Measurements from ENCODE around the gene DNASE1L1.

The DNASE1L1 gene

DNA sequence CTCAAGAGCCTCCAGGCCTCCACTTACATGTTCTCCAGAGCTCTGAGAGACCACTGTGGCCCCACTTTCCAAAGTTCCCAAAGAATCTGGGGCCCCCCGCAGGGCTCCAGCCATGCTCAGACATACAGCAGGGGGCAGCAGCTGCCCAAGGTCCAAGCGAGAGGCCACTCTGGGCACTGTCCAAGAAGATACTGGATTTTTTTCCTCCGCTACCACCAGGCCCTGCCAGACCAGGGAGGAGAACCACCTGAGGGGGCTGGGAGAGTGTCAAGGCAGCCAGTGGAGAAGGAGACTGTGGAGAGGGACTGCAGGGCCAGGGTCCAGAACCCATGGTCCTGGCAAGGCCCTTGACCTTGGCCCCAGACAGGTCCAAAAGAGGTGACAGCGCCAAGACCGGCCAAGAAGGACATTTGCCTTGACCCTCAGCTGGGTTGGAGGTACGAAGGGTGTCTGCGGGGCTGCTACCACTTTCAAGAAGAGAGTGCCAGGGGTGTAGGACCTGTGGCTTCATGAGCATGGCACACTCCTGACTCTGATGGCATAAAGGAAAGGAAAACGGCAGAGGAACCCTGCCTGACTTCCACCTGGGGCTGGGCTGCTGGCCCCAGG lies 24.7 kb downstream of the DNASE1L1 start:
- in situ Hi-C loops (cut with MboI; ENCODE audit: low sequenced_read_pairs), result no loop called here

DNA sequence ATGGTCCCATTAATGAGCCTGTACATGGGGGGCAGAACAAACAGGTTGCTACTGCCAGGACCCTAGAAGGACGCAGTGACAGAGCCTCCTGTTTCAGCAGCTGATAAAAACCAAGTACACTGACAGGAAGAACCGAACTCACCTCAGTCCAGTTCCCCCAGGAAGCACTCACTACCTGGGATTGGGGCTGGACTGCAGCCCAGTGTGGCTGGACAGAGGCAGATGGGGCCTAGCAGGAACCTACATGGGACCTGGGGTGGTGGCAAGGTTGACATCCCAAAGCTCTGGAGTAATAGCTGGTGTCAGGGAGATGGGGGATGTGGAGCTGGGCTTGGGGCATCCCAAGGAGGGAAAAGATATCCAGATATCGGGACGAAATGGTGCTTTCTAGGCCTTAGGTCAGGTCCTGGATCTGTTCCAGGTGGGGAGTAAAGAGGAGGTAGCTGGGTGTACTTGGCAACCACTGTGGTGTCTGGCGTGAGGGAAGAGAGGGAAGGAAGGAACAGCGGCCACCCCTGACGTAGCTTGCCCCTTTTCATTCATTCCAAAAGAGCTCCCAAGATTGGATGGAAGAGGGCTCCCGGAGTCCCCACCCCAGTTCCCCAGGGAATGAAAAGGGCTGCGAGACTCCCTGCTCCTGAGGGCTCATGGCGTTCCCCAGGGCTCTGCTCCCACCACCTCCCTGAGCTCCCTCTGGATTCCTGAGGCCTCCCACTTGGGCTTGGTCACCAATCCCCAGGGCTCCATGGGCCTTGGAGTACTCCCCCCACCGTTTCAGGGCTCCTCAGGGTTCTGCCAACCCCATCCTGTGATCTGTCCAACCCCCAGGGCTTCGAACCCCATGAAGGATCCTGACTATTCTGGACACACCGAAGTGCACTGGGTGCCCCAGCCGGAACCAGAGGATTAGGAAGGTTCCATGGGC lies 25.4 kb downstream of the DNASE1L1 start:
- in situ Hi-C loops (cut with MboI; ENCODE audit: low sequenced_read_pairs), result no loop called here

DNA sequence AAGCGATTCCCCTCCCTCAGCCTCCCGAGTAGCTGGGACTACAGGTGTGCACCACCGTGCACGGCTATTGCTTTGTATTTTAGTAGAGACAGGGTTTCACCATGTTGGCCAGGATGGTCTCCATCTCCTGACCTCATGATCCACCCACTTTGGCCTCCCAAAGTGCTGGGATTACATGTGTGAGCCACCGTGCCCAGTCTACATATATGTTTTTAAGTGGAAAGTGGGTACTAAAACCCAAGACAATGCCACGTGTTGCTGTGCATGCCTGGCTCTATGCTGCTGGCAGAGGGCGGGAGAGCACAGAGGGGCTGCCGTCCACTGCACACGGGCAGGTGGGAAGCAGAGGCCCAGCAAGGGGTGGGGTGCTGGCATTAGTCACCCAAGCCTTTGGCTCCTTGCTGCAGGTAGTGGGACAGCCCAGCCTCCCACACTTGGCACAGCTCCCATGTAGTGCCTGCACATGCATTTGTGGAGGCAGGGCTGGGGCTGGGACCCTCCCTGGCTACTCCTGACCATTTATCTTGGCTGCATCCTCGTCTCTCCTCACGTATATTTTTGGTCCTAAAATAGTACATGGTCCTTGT lies 26.5 kb downstream of the DNASE1L1 start:
- in situ Hi-C loops (cut with MboI; ENCODE audit: low sequenced_read_pairs), result no loop called here

DNA sequence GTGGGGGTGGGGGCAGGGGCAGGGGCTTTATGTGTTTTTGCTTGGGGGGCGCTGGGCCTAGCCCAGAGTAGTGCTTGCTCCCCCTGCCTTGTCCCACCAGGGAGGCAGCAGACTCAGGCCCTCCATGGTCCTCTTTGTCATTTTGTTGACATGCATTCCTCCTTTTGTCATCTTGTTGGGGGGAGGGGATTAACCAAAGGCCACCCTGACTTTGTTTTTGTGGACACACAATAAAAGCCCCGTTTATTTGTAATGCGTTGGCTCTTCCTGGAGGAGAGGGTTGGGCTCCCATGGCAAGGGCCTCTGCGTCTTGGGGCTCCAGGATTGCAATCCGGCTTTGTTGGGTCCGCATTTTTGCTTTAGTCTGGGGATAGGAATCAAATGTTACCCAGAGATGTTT lies 27.8 kb downstream of the DNASE1L1 start:
- in situ Hi-C loops (cut with MboI; ENCODE audit: low sequenced_read_pairs), result no loop called here

DNA sequence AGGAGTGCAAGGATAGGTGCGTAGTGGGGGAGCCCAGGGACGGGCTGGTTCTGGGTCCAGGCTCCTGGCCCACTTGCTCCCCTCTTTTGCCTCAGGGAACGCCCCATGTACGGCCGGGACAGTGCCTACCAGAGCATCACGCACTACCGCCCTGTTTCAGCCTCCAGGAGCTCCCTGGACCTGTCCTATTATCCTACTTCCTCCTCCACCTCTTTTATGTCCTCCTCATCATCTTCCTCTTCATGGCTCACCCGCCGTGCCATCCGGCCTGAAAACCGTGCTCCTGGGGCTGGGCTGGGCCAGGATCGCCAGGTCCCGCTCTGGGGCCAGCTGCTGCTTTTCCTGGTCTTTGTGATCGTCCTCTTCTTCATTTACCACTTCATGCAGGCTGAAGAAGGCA lies 28.3 kb downstream of the DNASE1L1 start:
- in situ Hi-C loops (cut with MboI; ENCODE audit: low sequenced_read_pairs), result no loop called here

DNA sequence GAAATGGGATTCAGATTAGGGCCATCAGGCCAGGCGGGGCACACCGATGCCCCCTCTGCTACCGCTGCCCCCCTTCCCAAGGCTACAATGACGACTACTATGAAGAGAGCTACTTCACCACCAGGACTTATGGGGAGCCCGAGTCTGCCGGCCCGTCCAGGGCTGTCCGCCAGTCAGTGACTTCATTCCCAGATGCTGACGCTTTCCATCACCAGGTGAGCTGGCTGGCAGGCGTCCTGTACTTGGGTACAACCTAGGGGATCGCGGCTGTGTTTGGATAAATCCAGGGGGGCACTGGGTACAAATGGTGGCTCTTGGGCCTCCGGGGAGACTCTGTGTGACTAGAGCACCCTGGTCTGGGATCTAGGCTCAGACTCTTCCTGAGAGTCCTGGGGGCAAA lies 28.9 kb downstream of the DNASE1L1 start:
- in situ Hi-C loops (cut with MboI; ENCODE audit: low sequenced_read_pairs), result no loop called here

DNA sequence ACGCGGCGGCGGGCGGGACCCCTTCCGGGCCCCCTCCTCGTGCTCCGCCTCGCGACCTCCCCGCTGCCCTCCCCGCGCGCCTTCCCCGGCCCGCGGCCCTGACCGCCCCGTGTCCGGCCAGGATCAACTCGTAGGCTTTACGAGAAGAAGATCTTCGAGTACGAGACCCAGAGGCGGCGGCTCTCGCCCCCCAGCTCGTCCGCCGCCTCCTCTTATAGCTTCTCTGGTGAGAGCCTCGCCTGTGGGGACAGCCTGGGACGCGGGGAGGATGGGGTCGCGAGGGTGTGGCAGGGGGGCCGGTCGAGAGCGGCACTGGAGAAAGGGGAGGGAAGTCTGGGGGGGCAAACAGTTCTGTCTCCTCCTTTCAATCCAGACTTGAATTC lies 29.5 kb downstream of the DNASE1L1 start:
- in situ Hi-C loops (cut with MboI; ENCODE audit: low sequenced_read_pairs), result no loop called here

DNA sequence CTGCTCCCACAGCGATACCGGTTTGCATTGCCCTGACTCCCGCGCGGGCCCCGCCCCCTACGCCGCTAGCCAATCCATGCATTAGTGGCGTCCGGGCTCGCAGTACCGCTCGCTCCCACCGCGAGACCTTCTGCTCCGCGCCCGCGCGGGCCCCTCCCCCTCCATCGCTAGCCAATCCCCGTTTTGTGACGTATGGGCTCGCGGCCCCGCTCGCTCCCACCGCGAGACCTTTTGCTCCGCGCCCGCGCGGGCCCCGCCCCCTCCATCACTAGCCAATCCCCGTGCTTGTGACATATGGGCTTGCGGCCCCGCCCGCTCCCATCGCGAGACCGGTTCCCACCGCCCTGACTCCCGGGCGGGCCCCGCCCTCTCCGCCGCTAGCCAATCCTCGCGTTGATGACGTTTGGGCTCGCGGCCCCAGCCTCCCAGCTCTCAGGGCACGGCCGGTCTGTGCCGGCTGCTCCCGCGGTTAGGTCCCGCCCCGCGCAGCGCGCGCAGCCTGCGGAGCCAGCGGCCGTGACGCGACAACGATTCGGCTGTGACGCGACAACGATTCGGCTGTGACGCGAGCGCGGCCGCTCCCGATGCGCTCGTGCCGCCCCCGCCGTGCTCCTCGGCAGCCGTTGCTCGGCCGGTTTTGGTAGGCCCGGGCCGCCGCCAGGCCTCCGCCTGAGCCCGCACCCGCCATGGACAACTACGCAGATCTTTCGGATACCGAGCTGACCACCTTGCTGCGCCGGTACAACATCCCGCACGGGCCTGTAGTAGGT lies 30.1 kb downstream of the DNASE1L1 start, which contains the start of gene EMD:
Gene EMD, plus strand, starts transcription at position 497 of the 770 bp plus-strand sequence. Its CDS starts 190 bp downstream, at position 687.
- in situ Hi-C loops (cut with MboI; ENCODE audit: low sequenced_read_pairs), result no loop called here

DNA sequence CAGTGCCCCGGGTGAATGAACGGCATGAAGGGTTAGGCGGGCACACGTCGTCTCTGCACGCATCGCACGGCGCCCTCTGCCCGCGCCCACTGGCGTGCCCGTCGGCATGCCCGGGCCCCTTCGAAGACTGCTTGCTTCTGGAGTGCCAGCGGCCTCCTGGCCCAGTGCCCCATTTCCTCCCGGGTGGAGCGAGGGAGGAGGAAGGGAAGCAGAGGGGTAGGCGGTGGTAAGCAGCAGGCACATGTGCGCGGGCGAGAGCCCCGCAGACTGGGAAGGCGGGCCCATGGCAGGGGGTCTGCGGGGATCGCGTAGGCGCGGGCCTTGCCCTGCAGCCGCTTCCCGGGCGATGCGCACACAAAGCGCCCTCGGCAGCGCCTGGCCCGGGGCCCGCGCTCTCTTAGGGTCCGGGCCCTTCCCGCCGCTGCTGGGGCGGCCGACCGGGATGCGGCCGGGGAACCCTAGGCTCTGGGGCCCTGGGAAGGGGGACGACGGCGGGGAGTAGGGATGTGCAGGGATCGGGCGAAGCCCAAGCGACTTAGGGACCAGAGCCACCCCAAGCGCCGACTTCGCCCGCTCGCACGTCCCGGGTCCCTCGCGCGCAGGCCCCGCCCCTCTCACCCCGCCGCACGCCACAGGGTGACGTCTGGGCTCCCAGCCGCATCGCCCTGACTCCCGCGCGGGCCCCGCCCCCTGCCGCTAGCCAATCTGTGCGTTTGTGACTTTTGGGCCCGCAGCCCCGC lies 30.8 kb downstream of the DNASE1L1 start:
- in situ Hi-C loops (cut with MboI; ENCODE audit: low sequenced_read_pairs), result no loop called here

DNA sequence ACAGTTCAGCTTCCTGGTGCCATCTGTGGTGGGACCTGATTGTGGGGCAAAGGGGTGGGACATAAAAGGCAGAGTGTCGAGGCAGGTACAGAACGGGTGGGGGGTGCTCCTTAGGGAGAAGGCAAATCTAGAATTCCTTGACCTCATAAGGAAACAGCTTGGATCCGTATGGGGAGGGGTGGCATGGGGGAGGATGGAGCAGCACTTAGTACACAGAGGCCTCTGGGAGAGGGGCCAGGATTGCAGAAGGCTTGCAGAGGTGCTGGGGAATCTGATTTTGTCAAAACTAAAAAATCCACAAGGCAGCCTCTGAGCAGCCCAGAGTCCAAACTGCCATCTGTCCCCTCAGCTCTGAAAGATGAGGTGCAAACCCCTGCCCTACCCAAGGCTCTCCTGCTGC lies 32.3 kb downstream of the DNASE1L1 start:
- in situ Hi-C loops (cut with MboI; ENCODE audit: low sequenced_read_pairs), result no loop called here

DNA sequence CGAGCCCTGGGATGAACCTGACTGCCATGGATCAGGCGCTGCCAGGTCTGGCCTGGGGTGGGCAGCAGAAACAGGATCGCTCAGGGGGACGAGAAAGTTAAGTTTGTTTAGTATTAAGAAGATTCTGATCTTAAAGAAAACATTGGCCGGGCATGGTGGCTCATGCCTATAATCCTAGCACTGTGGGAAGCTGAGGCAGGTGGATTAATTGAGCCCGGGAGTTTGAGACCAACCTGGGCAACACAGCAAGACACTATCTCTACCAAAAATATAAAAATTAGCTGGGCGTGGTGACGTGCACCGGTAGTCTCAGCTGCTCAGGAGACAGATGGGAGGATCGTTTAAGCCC lies 33.9 kb downstream of the DNASE1L1 start:
- in situ Hi-C loops (cut with MboI; ENCODE audit: low sequenced_read_pairs), result no loop called here

DNA sequence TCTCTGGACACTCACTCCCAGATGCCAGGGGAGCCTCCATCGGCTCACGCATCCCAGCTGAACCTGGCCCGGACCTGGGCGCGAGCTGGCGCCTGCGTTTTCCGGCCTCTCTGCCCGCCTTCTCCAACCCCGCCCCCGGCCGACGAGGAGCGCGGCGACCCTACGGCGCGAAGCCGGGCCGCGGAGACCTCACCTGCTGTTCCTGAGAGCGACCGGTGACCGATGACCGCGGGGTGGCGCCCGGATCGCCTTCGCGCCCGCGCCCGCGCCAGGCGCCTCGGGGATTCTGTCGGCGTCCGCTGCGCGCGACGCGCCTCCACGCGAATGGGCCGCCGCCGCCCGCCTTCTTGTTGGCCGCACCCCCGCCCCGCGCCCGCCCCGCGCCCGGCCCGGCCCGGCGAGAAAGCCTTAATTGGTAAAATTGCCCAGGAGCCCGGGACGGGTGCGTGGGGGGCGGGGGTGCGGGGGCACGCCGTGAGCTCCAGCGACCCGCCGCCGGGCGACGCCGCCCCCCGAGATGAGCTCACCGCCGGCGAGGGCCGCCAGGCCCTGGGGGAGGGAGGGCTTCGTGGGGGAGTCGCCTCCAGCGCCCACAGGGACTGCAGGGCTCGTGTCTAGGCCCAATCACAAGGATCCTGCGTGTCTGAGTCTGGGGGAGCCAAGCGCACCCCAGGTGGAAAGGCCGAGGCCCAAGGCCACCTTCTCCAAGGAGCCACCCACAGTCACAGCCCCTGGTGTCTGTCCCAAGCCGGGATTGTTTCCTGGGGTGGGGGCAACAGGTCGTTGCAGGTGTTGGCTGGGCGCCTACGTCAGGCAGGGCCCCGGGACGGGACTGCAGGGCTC lies 34.5 kb downstream of the DNASE1L1 start, which contains the start of gene FLNA:
Gene FLNA, minus strand, starts transcription at position 322 of the 843 bp plus-strand sequence. CDS start 3,389 bp downstream, outside the sequence.
- in situ Hi-C loops (cut with MboI; ENCODE audit: low sequenced_read_pairs), result no loop called here

DNA sequence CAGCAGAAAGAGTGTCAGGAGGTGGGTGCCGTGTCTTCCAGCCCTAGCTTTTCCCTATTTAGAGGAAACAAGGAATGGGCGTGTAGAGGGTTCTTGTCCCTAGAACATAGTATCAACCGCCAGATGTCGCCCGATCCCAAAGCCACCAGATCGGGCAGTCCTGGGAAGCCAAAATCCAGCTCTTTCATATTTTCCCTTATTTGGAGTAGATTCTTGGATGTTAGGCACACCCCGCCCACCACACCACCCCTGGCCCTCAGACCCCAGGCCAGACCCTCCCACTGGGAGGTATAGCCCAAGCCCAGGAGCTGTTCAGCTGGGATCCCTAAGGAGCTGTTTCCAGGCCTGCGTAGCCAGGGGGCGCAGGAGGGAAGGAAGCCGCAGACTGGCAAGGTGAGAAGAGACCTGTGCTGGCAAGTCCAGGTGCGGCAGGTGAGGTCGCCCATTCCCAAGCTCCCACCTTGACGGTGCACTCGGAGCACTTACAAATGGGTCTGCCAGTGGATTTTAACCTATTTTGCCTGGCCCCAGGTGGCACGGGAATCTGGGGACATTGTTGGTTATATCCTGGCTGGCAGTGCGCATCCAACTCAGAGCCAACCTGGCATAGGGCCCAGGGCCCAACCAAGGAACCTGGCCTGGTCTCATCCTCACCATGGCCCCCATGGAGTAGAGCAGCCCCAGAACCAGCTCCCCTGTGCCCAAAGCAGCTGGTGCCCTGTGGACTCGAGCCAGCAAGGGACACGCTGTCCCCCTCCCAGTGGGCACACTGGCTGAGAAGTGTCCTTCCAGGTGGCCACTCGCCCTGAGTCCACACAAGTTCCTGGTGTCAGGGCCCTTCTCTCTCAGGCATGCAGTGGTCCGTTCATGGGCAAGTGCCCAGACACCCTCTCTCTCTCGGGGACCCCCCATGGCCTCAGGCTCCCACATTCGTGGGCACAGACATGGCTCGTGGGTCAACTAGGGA lies 35.4 kb downstream of the DNASE1L1 start:
- in situ Hi-C loops (cut with MboI; ENCODE audit: low sequenced_read_pairs), result no loop called here

DNA sequence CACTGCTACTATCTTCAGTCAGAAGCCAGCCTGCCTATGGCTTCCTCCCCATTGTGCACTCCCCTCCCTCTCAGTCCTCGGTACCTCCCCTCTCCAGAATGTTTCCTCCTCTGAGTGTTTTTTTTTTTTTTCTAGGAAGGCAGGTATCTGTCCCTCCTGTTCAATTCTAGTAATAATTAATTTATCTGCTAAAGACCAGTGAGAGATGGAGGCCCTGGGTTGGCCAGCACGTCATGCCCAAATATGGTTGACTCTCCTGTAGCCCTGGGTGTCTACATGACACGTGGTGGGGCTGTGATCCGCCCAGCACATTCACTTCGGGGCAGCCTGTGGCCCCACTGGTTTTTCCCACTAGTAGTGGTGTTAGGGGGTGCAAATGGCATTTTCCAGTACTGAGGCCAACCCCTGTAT lies 36.4 kb downstream of the DNASE1L1 start:
- in situ Hi-C loops (cut with MboI; ENCODE audit: low sequenced_read_pairs), result no loop called here

DNA sequence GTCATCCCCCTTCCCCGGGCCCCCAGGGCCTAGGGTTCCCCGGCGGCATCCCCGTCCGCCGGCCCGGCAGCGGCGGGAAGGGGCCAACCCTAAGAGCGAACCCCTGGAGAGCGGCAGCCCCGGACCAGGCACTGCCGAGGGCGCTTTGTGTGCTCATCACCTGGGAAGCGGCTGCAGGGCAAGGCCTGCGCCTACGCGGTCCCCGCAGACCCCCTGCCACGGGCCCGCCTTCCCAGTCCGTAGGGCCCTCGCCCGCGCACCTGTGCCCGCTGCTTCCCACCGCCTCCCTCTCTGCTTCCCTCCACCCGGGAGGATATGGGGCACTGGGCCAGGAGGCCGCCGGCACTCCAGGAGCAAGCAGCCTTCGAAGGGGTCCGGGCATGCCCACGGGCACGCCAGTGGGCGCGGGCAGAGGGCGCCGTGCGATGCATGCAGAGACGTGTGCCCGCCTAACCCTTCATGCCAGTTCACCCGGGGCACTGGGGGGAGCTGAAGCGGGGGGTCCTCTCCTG lies 37.2 kb downstream of the DNASE1L1 start:
- in situ Hi-C loops (cut with MboI; ENCODE audit: low sequenced_read_pairs), result no loop called here

DNA sequence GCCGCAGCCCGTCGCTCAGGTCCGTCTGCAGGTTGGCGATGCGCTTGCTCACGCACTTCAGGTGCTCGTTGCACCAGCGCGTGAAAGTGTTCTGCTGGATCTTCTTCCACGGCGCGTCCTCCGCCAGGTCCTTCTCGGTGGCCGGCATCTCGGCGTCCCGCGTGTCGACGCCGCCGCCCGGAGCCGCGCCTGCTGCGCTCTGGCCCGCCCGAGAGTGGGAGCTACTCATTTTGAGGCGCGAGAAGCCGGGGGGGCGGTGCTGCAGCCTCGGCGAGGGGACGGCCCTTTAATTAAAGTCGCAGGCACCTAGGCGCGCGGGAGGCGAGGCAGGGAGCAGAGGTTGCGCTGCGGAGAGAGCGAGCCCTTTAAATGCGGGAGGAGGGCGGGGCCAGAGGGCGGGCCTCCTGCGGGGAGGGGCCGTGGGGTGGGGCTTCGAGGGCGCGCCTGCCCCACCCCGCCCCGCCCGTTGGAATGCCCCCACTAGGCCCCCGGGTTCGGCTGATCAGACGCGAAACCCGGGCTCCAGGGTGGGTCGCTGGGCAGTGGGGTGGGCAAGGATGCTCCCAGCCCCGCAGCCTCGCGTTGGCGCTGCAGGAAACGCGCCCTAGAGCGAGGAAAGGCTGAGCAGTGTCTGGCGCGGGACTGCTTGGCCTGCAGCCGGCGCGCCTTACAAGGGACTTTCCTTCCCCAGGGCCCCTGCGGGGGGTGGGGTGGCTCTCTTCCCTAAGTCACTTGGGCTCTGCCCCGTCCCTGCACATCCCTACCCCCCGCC lies 37.9 kb downstream of the DNASE1L1 start:
- in situ Hi-C loops (cut with MboI; ENCODE audit: low sequenced_read_pairs), result no loop called here

DNA sequence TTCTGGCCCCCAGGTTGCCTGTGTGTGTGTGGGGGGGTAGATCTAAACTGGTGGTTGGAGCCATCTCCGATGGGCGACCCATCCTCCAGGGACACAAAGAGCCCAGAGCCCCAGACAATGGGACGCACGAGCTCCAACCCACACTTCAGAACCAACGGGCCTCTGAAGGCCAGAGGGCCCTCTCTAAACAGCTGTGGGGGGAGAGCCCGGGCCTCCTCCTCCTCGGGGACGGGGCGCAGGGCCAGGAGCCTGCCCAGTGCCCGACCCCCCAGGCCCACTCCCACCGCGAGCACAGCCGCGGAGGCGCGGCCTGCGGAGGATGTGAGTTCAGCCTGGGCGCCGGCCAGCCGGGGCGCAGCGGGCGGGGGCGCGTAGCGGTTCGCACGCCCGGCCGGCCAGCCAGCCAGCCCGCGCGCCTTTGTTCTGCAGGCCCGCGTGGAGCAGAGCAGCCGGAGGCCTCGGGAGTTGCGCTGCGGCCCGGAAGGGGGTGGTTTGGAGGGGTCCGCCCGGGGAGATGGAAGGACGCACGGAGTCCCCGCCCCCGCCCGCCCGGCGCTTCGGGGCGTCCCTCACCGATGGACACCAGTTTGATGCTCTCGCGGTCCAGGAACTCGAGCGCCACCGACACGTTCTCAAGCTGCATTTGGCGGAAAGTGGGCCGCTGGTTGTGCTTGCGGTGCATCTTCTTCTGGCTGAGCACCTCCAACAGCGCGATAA lies 38.6 kb downstream of the DNASE1L1 start:
- in situ Hi-C loops (cut with MboI; ENCODE audit: low sequenced_read_pairs), result no loop called here

Measured in HL-60/S4 (cell line).